SK-N-SH treated with all-trans-retinoic acid at 6 μM for 48 hours (cell line): ENCODE results near the gene RASSF4.

ENCODE experiments used
- ARNTL ChIP-seq: fragments of 450-650 bp; formaldehyde crosslinking; IDR thresholded peaks from 2 replicates; pipeline ENCODE4 v1.5.0; 2020; ENCODE audit warnings: low read depth, mild to moderate bottlenecking, moderate library complexity, borderline replicate concordance
- BACH2 ChIP-seq: fragments of 250-450 bp; sonication (Bioruptor Pico); IDR thresholded peaks from 2 replicates; pipeline ENCODE4 v1.9.0; 2021; ENCODE audit warnings: mild to moderate bottlenecking, borderline replicate concordance
- CSDC2 ChIP-seq: fragments of 250-450 bp; sonication (Bioruptor Pico); IDR thresholded peaks from 2 replicates; pipeline ENCODE4 v1.5.0; 2020; ENCODE audit warnings: mild to moderate bottlenecking, moderate library complexity
- GLIS3 ChIP-seq: fragments of 250-450 bp; sonication (Bioruptor Pico); IDR thresholded peaks from 2 replicates; pipeline ENCODE4 v1.5.0; 2020; ENCODE audit warnings: mild to moderate bottlenecking, moderate library complexity
- ISL1 ChIP-seq: fragments of 250-450 bp; sonication (Bioruptor Pico); IDR thresholded peaks from 2 replicates; pipeline ENCODE4 v2.1.2; 2022; ENCODE audit warnings: mild to moderate bottlenecking, moderate library complexity
- SNAI2 ChIP-seq: fragments of 250-450 bp; sonication (Bioruptor Pico); IDR thresholded peaks from 2 replicates; pipeline ENCODE4 v1.5.0; 2020; ENCODE audit warnings: mild to moderate bottlenecking, moderate library complexity
- TCF4 ChIP-seq: fragments of 250-450 bp; sonication (Bioruptor Pico); IDR thresholded peaks from 2 replicates; pipeline ENCODE4 v1.8.0; 2021; ENCODE audit warnings: mild to moderate bottlenecking, moderate library complexity, borderline replicate concordance
- TOX ChIP-seq: fragments of 250-450 bp; sonication (Bioruptor Pico); IDR thresholded peaks from 2 replicates; pipeline ENCODE4 v1.8.0; 2021; ENCODE audit warnings: mild to moderate bottlenecking, moderate library complexity, borderline replicate concordance
- ZC3H10 ChIP-seq: fragments of 250-450 bp; sonication (Bioruptor Pico); IDR thresholded peaks from 2 replicates; pipeline ENCODE4 v1.5.1; 2021; ENCODE audit warnings: mild to moderate bottlenecking, moderate library complexity
- ZFP30 ChIP-seq: fragments of 450-650 bp; formaldehyde crosslinking; IDR thresholded peaks from 2 replicates; pipeline ENCODE4 v1.5.0; 2022; ENCODE audit warnings: mild to moderate bottlenecking, moderate library complexity
- ZNF70 ChIP-seq: fragments of 450-650 bp; formaldehyde crosslinking; IDR thresholded peaks from 2 replicates; pipeline ENCODE4 v1.5.0; 2020; ENCODE audit warnings: mild to moderate bottlenecking, moderate library complexity
- TF ChIP-seq, protein P1 (sequence below): fragments of 250-450 bp; sonication (Bioruptor Pico); IDR thresholded peaks from 2 replicates; pipeline ENCODE4 v1.5.1; 2021; ENCODE audit warnings: mild to moderate bottlenecking, moderate library complexity
- TF ChIP-seq, protein P2 (sequence below): fragments of 250-450 bp; sonication (Bioruptor Pico); IDR thresholded peaks from 2 replicates; pipeline ENCODE4 v1.5.0; 2020; ENCODE audit warnings: mild to moderate bottlenecking, moderate library complexity
- TF ChIP-seq, protein P3 (sequence below): fragments of 250-450 bp; sonication (Bioruptor Pico); IDR thresholded peaks from 2 replicates; pipeline ENCODE4 v1.8.0; 2020; ENCODE audit warnings: mild to moderate bottlenecking, moderate library complexity, borderline replicate concordance

DNA sequence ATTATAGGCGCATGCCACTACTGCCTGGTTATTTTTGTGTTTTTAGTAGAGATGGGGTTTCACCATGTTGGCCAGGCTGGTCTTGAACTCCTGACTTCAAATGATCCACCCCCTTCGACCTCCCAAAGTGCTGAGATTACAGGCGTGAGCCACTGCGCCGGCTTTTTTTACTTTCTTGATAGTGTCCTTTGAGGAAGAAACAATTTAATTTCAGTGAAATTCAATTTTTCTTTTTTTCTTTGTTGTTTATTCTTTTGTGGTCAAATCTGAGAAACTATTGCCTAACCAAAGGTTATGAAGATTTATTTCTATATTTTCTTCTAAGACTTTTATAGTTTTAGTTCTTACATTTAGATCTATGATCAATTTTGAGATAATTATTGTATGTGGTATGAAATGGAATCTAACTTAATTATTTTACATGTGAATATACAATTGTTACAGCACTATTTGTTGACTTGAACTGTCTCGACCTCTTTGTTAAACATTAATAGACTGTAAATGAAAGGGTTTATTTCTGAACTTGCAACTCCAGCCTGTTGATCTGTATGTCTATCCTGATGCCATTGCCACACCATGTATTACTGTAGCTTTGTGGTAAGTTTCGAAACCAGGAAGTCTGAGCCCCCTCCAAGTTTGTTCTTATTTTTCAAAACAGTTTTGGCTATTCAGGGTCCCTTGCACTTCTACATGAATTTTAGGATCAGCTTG, 19.8 kb upstream of the RASSF4 start:
- TF ChIP-seq BACH2 (CRISPR knock-in tag) (no peak), ZC3H10 (CRISPR knock-in tag) (no peak), CSDC2 (CRISPR knock-in tag) (no peak), SNAI2 (CRISPR knock-in tag) (no peak), TOX (CRISPR knock-in tag) (no peak), ZNF70 (CRISPR knock-in tag) (no peak), TCF4 (CRISPR knock-in tag) (no peak), GLIS3 (CRISPR knock-in tag) (no peak), ISL1 (CRISPR knock-in tag) (no peak), ZFP30 (CRISPR knock-in tag) (no peak), ARNTL (CRISPR knock-in tag) (no peak)
- TF ChIP-seq, protein P1, sequence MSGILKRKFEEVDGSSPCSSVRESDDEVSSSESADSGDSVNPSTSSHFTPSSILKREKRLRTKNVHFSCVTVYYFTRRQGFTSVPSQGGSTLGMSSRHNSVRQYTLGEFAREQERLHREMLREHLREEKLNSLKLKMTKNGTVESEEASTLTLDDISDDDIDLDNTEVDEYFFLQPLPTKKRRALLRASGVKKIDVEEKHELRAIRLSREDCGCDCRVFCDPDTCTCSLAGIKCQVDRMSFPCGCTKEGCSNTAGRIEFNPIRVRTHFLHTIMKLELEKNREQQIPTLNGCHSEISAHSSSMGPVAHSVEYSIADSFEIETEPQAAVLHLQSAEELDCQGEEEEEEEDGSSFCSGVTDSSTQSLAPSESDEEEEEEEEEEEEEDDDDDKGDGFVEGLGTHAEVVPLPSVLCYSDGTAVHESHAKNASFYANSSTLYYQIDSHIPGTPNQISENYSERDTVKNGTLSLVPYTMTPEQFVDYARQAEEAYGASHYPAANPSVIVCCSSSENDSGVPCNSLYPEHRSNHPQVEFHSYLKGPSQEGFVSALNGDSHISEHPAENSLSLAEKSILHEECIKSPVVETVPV (CRISPR knock-in tag): no peak
- TF ChIP-seq, protein P2, sequence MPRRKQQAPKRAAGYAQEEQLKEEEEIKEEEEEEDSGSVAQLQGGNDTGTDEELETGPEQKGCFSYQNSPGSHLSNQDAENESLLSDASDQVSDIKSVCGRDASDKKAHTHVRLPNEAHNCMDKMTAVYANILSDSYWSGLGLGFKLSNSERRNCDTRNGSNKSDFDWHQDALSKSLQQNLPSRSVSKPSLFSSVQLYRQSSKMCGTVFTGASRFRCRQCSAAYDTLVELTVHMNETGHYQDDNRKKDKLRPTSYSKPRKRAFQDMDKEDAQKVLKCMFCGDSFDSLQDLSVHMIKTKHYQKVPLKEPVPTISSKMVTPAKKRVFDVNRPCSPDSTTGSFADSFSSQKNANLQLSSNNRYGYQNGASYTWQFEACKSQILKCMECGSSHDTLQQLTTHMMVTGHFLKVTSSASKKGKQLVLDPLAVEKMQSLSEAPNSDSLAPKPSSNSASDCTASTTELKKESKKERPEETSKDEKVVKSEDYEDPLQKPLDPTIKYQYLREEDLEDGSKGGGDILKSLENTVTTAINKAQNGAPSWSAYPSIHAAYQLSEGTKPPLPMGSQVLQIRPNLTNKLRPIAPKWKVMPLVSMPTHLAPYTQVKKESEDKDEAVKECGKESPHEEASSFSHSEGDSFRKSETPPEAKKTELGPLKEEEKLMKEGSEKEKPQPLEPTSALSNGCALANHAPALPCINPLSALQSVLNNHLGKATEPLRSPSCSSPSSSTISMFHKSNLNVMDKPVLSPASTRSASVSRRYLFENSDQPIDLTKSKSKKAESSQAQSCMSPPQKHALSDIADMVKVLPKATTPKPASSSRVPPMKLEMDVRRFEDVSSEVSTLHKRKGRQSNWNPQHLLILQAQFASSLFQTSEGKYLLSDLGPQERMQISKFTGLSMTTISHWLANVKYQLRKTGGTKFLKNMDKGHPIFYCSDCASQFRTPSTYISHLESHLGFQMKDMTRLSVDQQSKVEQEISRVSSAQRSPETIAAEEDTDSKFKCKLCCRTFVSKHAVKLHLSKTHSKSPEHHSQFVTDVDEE (CRISPR knock-in tag): no peak
- TF ChIP-seq, protein P3, sequence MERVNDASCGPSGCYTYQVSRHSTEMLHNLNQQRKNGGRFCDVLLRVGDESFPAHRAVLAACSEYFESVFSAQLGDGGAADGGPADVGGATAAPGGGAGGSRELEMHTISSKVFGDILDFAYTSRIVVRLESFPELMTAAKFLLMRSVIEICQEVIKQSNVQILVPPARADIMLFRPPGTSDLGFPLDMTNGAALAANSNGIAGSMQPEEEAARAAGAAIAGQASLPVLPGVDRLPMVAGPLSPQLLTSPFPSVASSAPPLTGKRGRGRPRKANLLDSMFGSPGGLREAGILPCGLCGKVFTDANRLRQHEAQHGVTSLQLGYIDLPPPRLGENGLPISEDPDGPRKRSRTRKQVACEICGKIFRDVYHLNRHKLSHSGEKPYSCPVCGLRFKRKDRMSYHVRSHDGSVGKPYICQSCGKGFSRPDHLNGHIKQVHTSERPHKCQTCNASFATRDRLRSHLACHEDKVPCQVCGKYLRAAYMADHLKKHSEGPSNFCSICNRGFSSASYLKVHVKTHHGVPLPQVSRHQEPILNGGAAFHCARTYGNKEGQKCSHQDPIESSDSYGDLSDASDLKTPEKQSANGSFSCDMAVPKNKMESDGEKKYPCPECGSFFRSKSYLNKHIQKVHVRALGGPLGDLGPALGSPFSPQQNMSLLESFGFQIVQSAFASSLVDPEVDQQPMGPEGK (CRISPR knock-in tag): no peak
